Measurements from ENCODE around the gene IGF2BP3. TPM values are rescaled to one million over a fixed set of nuclear protein-coding genes. Genes with fewer than 3 reads are reported as not detected.

IGF2BP3 gene
- total RNA-seq, 5 donors from 2014 or later (not counting 1 experiment from before 2014, with no cell fraction given) = 0.46 to 1.9 (median 0.55) TPM; not detected in 1

DNA sequence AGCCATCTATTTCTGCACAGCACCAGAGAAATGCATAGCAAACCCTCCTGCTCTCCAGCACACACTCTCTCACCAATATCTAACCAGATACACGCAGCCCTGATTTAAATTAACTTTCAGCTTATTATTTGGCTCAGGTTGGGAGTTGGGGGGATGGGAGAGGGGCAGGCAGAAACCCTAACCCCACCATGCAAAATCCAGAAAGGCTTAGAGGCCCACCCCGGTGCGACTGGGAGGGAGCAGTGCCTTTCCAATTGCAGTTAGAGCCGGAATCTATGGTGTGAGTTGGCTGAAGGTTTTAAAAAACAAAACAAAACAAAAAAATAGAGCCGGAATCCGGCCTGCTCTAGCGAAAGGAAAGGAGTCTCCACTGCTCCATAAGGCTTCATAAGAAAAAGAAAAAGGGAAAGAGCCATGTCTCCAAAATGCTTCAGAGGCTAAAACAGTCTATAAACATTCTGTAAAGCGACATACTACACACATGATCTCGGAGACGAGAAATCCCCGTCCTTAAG lies 2.9 kb downstream of the IGF2BP3 start:
- Mint-ChIP-seq H3K36me3 (no peaks in the 10 kb centered on the region), H3K27me3 (peaks cover 66 to 75% of the 10 kb centered on the region in 2 donors), H3K9me3 (no peaks in the 10 kb centered on the region), H3K4me1 (peaks cover 29 to 37% (median 32%) of the 10 kb centered on the region in 3 donors), H3K4me3 (peak overlapping the region in 2 of 3 donors; percentile 47 to 74), H3K27ac (peak overlapping the region in 1 of 2 donors; percentile 67)
- H3K27ac ChIP-seq (ENCODE audit: low read length) = no peak overlapping the region
- WGBS (ENCODE audit: insufficient coverage) = 63% methylated on average over 2 of the region's 11 CpGs
- peaks cover 39 to 42% of the 10 kb centered on the region in 2 experiments for H3K4me1 ChIP-seq (ENCODE audit: control insufficient read depth in 1 of 2, extremely low read depth in 1 of 2, insufficient read depth in 2 of 2, low read length in 2 of 2)
- peaks cover 0 to 61% of the 10 kb centered on the region in 2 experiments for H3K27me3 ChIP-seq (replicated peaks in 1 of 2; ENCODE audit: control insufficient read depth in 2 of 2, extremely low read depth in 1 of 2, insufficient read depth in 2 of 2, low read length in 1 of 2)
- DNase-seq (no peak), ATAC-seq (replicated peaks in 1 of 4) (no peak)
- H3K36me3 ChIP-seq (ENCODE audit: control insufficient read depth in 2 of 2, extremely low read depth in 1 of 2, insufficient read depth in 1 of 2, low read length in 1 of 2) = no peaks in the 10 kb centered on the region
- ChIA-PET POLR2A (no interaction called here), CTCF (interaction anchor here in 1 of 2 donors (0.6 to 1.5 kb wide), 4 partner anchors 110 to 1604 kb away, joined by 3 to 6 read pairs (median 3); no protein-coding TSS in a partner anchor)
- H3K9me3 ChIP-seq = no peaks in the 10 kb centered on the region
- peak overlapping the region in 1 of 2 donors; percentile 94 for H3K4me3 ChIP-seq (ENCODE audit: control insufficient read depth in 1 of 2, extremely low read depth in 1 of 2, low read length in 1 of 2)

- no peak overlapping the region for H3K4me3 ChIP-seq (ENCODE audit: control insufficient read depth in 1 of 2, extremely low read depth in 1 of 2, low read length in 1 of 2)
- peak in 2 of 35 experiments; percentile 4 to 35 for DNase-seq
- Mint-ChIP-seq H3K4me3 (no peak overlapping the region), H3K27ac (no peak overlapping the region), H3K9me3 (no peaks in the 10 kb centered on the region), H3K36me3 (no peaks in the 10 kb centered on the region), H3K4me1 (peaks cover 7 to 10% (median 7%) of the 10 kb centered on the region in 3 donors), H3K27me3 (peaks cover 66 to 70% of the 10 kb centered on the region in 2 donors)
- 7% methylated on average over 2 of the region's 2 CpGs for WGBS (ENCODE audit: insufficient coverage)
- ChIA-PET POLR2A (no interaction called here), CTCF (interaction anchor here (0.6 to 2.6 kb wide), 5 partner anchors 10 to 377 kb away, joined by 3 to 20 read pairs (median 8); no protein-coding TSS in a partner anchor)
- H3K4me1 ChIP-seq (ENCODE audit: control insufficient read depth in 1 of 2, extremely low read depth in 1 of 2, insufficient read depth in 2 of 2, low read length in 2 of 2) = peaks cover 3 to 45% of the 10 kb centered on the region in 2 experiments
- no peaks in the 10 kb centered on the region for H3K36me3 ChIP-seq (ENCODE audit: control insufficient read depth in 2 of 2, extremely low read depth in 1 of 2, insufficient read depth in 1 of 2, low read length in 1 of 2)
- ATAC-seq (replicated peaks in 1 of 4) = peak in 1 of 4 experiments; percentile 29
- H3K27me3 ChIP-seq (replicated peaks in 1 of 2; ENCODE audit: control insufficient read depth in 2 of 2, extremely low read depth in 1 of 2, insufficient read depth in 2 of 2, low read length in 1 of 2) = peaks cover 0 to 37% of the 10 kb centered on the region in 2 experiments
- H3K27ac ChIP-seq (ENCODE audit: low read length) = no peak overlapping the region
- H3K9me3 ChIP-seq = no peaks in the 10 kb centered on the region
These were observed 7.4 kb downstream of the IGF2BP3 start for GRCh38 chr7:23462846-23463245.

- CTCF ChIA-PET = no interaction called here
- Histone ChIP-seq H3K27ac (ENCODE audit: low read length) (no peak overlapping the region), H3K4me3 (ENCODE audit: control insufficient read depth in 1 of 2, extremely low read depth in 1 of 2, low read length in 1 of 2) (no peak overlapping the region), H3K36me3 (ENCODE audit: control insufficient read depth in 2 of 2, extremely low read depth in 1 of 2, insufficient read depth in 1 of 2, low read length in 1 of 2) (no peaks in the 10 kb centered on the region), H3K9me3 (no peaks in the 10 kb centered on the region), H3K4me1 (ENCODE audit: control insufficient read depth in 1 of 2, extremely low read depth in 1 of 2, insufficient read depth in 2 of 2, low read length in 2 of 2) (peaks cover 0 to 24% of the 10 kb centered on the region in 2 experiments), H3K27me3 (replicated peaks in 1 of 2; ENCODE audit: control insufficient read depth in 2 of 2, extremely low read depth in 1 of 2, insufficient read depth in 2 of 2, low read length in 1 of 2) (peaks cover 0 to 31% of the 10 kb centered on the region in 2 experiments)
- peaks cover 59 to 72% of the 10 kb centered on the region in 2 donors for H3K27me3 Mint-ChIP-seq
- H3K9me3 Mint-ChIP-seq = no peaks in the 10 kb centered on the region
- no peaks in the 10 kb centered on the region for H3K36me3 Mint-ChIP-seq
- H3K4me3 Mint-ChIP-seq = no peak overlapping the region
- ATAC-seq (replicated peaks in 1 of 4) (no peak), DNase-seq (no peak)
- POLR2A ChIA-PET = interaction anchor here in 1 of 2 donors (0.6 kb wide), 1 partner anchor 38 kb away, joined by 11 read pairs; no protein-coding TSS in a partner anchor
- H3K27ac Mint-ChIP-seq = no peak overlapping the region
- WGBS (ENCODE audit: insufficient coverage) = 86% methylated on average over 3 of the region's 3 CpGs
- H3K4me1 Mint-ChIP-seq = peaks cover 0 to 1% (median 0%) of the 10 kb centered on the region in 3 donors
These were observed 12.2 kb downstream of the IGF2BP3 start for GRCh38 chr7:23458044-23458443.

- Histone ChIP-seq H3K36me3 (ENCODE audit: control insufficient read depth in 2 of 2, extremely low read depth in 1 of 2, insufficient read depth in 1 of 2, low read length in 1 of 2) (no peaks in the 10 kb centered on the region), H3K9me3 (no peaks in the 10 kb centered on the region), H3K4me1 (ENCODE audit: control insufficient read depth in 1 of 2, extremely low read depth in 1 of 2, insufficient read depth in 2 of 2, low read length in 2 of 2) (peaks cover 0 to 9% of the 10 kb centered on the region in 2 experiments), H3K4me3 (ENCODE audit: control insufficient read depth in 1 of 2, extremely low read depth in 1 of 2, low read length in 1 of 2) (no peak overlapping the region), H3K27me3 (replicated peaks in 1 of 2; ENCODE audit: control insufficient read depth in 2 of 2, extremely low read depth in 1 of 2, insufficient read depth in 2 of 2, low read length in 1 of 2) (peaks cover 0 to 38% of the 10 kb centered on the region in 2 experiments), H3K27ac (ENCODE audit: low read length) (no peak overlapping the region)
- Mint-ChIP-seq H3K27ac (no peak overlapping the region), H3K36me3 (no peaks in the 10 kb centered on the region), H3K4me3 (no peak overlapping the region), H3K9me3 (no peaks in the 10 kb centered on the region), H3K4me1 (no peaks in the 10 kb centered on the region), H3K27me3 (peaks cover 53 to 62% of the 10 kb centered on the region in 2 donors)
- ATAC-seq (replicated peaks in 1 of 4) (no peak), DNase-seq (no peak)
- ChIA-PET CTCF (interaction anchor here in 1 of 2 donors (0.6 kb wide), 1 partner anchor 98 kb away, joined by 3 read pairs; no protein-coding TSS in a partner anchor), POLR2A (interaction anchor here in 1 of 2 donors (0.6 kb wide), 1 partner anchor 65 kb away, joined by 6 read pairs; no protein-coding TSS in a partner anchor)
- no CpG with 5 or more reads among the region's 3 CpGs for WGBS (ENCODE audit: insufficient coverage)
These were observed 14.2 kb downstream of the IGF2BP3 start for GRCh38 chr7:23456093-23456492.

DNA sequence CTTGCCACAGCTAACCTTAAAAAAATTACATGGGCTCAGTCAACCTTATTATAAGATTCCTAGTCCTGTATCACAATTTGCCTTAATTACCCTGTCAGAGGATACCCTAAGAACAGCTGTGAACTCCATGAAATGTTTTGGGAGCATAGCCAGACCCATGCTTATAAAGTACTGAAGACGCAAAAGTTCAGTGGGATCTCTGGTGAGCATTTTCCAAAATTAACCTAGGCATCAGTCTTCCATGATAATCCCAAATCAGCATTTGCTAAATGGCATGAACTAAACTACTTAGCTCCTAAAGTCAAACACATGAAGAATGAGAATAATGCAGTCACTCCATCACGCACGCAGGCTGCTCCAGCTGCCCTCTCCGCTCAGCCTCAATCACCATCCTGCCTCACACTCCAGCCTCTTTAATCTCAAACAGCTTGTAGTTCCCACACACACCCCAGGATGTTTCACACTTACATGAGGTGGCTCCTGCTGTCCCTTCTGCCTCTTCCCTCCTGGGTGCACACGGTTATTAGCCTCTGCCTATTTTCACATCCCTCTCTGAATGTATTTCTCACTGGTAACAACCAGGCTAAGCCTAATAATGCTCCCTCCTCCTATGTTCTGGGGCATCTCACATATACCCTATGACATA lies 15.3 kb downstream of the IGF2BP3 start:
- Histone ChIP-seq H3K27me3 (replicated peaks in 1 of 2; ENCODE audit: control insufficient read depth in 2 of 2, extremely low read depth in 1 of 2, insufficient read depth in 2 of 2, low read length in 1 of 2) (peaks cover 0 to 30% of the 10 kb centered on the region in 2 experiments), H3K4me3 (ENCODE audit: control insufficient read depth in 1 of 2, extremely low read depth in 1 of 2, low read length in 1 of 2) (no peak overlapping the region), H3K27ac (ENCODE audit: low read length) (no peak overlapping the region), H3K36me3 (ENCODE audit: control insufficient read depth in 2 of 2, extremely low read depth in 1 of 2, insufficient read depth in 1 of 2, low read length in 1 of 2) (no peaks in the 10 kb centered on the region), H3K4me1 (ENCODE audit: control insufficient read depth in 1 of 2, extremely low read depth in 1 of 2, insufficient read depth in 2 of 2, low read length in 2 of 2) (peaks cover 0 to 10% of the 10 kb centered on the region in 2 experiments), H3K9me3 (no peaks in the 10 kb centered on the region)
- POLR2A ChIA-PET = no interaction called here
- CTCF ChIA-PET = no interaction called here
- no peak overlapping the region for H3K4me3 Mint-ChIP-seq
- no peaks in the 10 kb centered on the region for H3K4me1 Mint-ChIP-seq
- H3K36me3 Mint-ChIP-seq = no peaks in the 10 kb centered on the region
- WGBS (ENCODE audit: insufficient coverage) = 84% methylated on average over 5 of the region's 5 CpGs
- H3K27me3 Mint-ChIP-seq = peaks cover 51 to 57% of the 10 kb centered on the region in 2 donors
- no peaks in the 10 kb centered on the region for H3K9me3 Mint-ChIP-seq
- no peak overlapping the region for H3K27ac Mint-ChIP-seq
- ATAC-seq (replicated peaks in 1 of 4) = no peak
- DNase-seq = no peak

- ChIA-PET CTCF (no interaction called here), POLR2A (interaction anchor here in 1 of 2 donors (0.7 kb wide), 1 partner anchor 158 kb away, joined by 3 read pairs; no protein-coding TSS in a partner anchor)
- 34% methylated on average over 4 of the region's 6 CpGs for WGBS (ENCODE audit: insufficient coverage)
- Mint-ChIP-seq H3K27ac (no peak overlapping the region), H3K9me3 (no peaks in the 10 kb centered on the region), H3K27me3 (peaks cover 42 to 46% of the 10 kb centered on the region in 2 donors), H3K36me3 (no peaks in the 10 kb centered on the region), H3K4me1 (no peaks in the 10 kb centered on the region), H3K4me3 (no peak overlapping the region)
- Histone ChIP-seq H3K36me3 (ENCODE audit: control insufficient read depth in 2 of 2, extremely low read depth in 1 of 2, insufficient read depth in 1 of 2, low read length in 1 of 2) (no peaks in the 10 kb centered on the region), H3K9me3 (no peaks in the 10 kb centered on the region), H3K4me3 (ENCODE audit: control insufficient read depth in 1 of 2, extremely low read depth in 1 of 2, low read length in 1 of 2) (no peak overlapping the region), H3K27me3 (replicated peaks in 1 of 2; ENCODE audit: control insufficient read depth in 2 of 2, extremely low read depth in 1 of 2, insufficient read depth in 2 of 2, low read length in 1 of 2) (peaks cover 0 to 33% of the 10 kb centered on the region in 2 experiments), H3K4me1 (ENCODE audit: control insufficient read depth in 1 of 2, extremely low read depth in 1 of 2, insufficient read depth in 2 of 2, low read length in 2 of 2) (peaks cover 0 to 5% of the 10 kb centered on the region in 2 experiments), H3K27ac (ENCODE audit: low read length) (no peak overlapping the region)
- DNase-seq (no peak), ATAC-seq (replicated peaks in 1 of 4) (no peak)
These were observed 19.8 kb downstream of the IGF2BP3 start for GRCh38 chr7:23450518-23450917.

Measured in T-cell (primary cell).